HG03066 (cell line): ENCODE data around the gene PKD1L1.

Experiments
- ATAC-seq: cut with Tn5 transposase; IDR thresholded peaks from one replicate; pipeline ENCODE4 v1.9.1; 2021; ENCODE audit warnings: low read depth; ENCODE audit not compliant: unreplicated experiment

PKD1L1 gene

GRCh38 chr7:47912332-47912731, 35.9 kb downstream of the PKD1L1 start:
- ATAC-seq = no peak

GRCh38 chr7:47908720-47909119, 39.5 kb downstream of the PKD1L1 start:
- ATAC-seq = no peak

GRCh38 chr7:47907981-47908616, 40.2 kb downstream of the PKD1L1 start:
- no peak for ATAC-seq

- ATAC-seq = no peak
Observed at GRCh38 chr7:47906883-47907282, 41.4 kb downstream of the PKD1L1 start.

- ATAC-seq = no peak
Observed at GRCh38 chr7:47905076-47905920, 43.0 kb downstream of the PKD1L1 start.

- ATAC-seq = no peak
Observed at GRCh38 chr7:47902013-47902412, 46.3 kb downstream of the PKD1L1 start.

GRCh38 chr7:47901542-47901941, 46.7 kb downstream of the PKD1L1 start:
- ATAC-seq = no peak

- ATAC-seq = no peak
Observed at GRCh38 chr7:47897831-47898230, 50.4 kb downstream of the PKD1L1 start.

- no peak for ATAC-seq
Observed at GRCh38 chr7:47896809-47897423, 51.4 kb downstream of the PKD1L1 start.

GRCh38 chr7:47895026-47895425, 53.2 kb downstream of the PKD1L1 start:
- ATAC-seq = no peak

GRCh38 chr7:47893721-47894365, 54.4 kb downstream of the PKD1L1 start:
- ATAC-seq = no peak

GRCh38 chr7:47893238-47893637, 55.0 kb downstream of the PKD1L1 start:
- ATAC-seq = no peak

GRCh38 chr7:47890606-47891005, 57.7 kb downstream of the PKD1L1 start:
- no peak for ATAC-seq

- ATAC-seq = no peak
Observed at GRCh38 chr7:47890125-47890524, 58.1 kb downstream of the PKD1L1 start.

- ATAC-seq = no peak
Observed at GRCh38 chr7:47889723-47890122, 58.5 kb downstream of the PKD1L1 start.

- no peak for ATAC-seq
Observed at GRCh38 chr7:47888371-47889265, 59.6 kb downstream of the PKD1L1 start.

- ATAC-seq = no peak
Observed at GRCh38 chr7:47887016-47887640, 61.1 kb downstream of the PKD1L1 start.

GRCh38 chr7:47885987-47886811, 62.1 kb downstream of the PKD1L1 start:
- no peak for ATAC-seq
